SK-N-SH (cell line): ENCODE results near the gene PARP11.

ENCODE experiments used
- CTCF ChIP-seq: fragments of 200-600 bp; sonication (generic); IDR thresholded peaks from 2 replicates; pipeline ENCODE4 v1.6.1; 2017; ENCODE audit warnings: antibody characterized with exemption, mild to moderate bottlenecking, moderate library complexity
- EP300 ChIP-seq, 2 experiments: IDR thresholded peaks; 2 replicates each; pipeline versions ENCODE4 v1.4.0 to v1.6.1; 2012; ENCODE audit warnings: borderline replicate concordance in 1 of 2, low read depth in 1 of 2, low read length in 1 of 2
- EZH2phosphoT487 ChIP-seq: fragments of 200-600 bp; sonication (generic); IDR thresholded peaks from 2 replicates; pipeline ENCODE4 v1.6.1; 2017; ENCODE audit warnings: low read depth, mixed run types, mild to moderate bottlenecking, antibody characterized with exemption, moderate library complexity, borderline replicate concordance
- NFIC ChIP-seq: IDR thresholded peaks from 2 replicates; pipeline ENCODE4 v1.4.0; 2012; ENCODE audit warnings: borderline replicate concordance
- NRF1 ChIP-seq: IDR thresholded peaks from 2 replicates; pipeline ENCODE4 v1.6.1; 2012; ENCODE audit warnings: low read depth, mild to moderate bottlenecking, low read length
- POLR2AphosphoS5 ChIP-seq: IDR thresholded peaks from 2 replicates; pipeline ENCODE4 v1.6.1; 2012; ENCODE audit warnings: low read depth, low read length
- RAD21 ChIP-seq: IDR thresholded peaks from 2 replicates; pipeline ENCODE4 v1.6.1; 2012; ENCODE audit warnings: mild to moderate bottlenecking, low read length
- REST ChIP-seq: IDR thresholded peaks from 2 replicates; pipeline ENCODE4 v1.6.1; 2012; ENCODE audit warnings: mild to moderate bottlenecking, low read depth, low read length, moderate library complexity
- RFX5 ChIP-seq: IDR thresholded peaks from 2 replicates; pipeline ENCODE4 v1.6.1; 2012; ENCODE audit warnings: mild to moderate bottlenecking, improper control_type of control experiment, low read length
- SIN3A ChIP-seq: IDR thresholded peaks from 2 replicates; pipeline ENCODE4 v1.6.1; 2012; ENCODE audit warnings: low read depth, mild to moderate bottlenecking, low read length, moderate library complexity, borderline replicate concordance
- TCF12 ChIP-seq: IDR thresholded peaks from 2 replicates; pipeline ENCODE4 v1.4.0; 2012
- USF2 ChIP-seq: fragments of 150-350 bp; IDR thresholded peaks from 2 replicates; pipeline ENCODE4 v1.6.1; 2017; ENCODE audit warnings: antibody characterized with exemption, low read length, low read depth, borderline replicate concordance
- YY1 ChIP-seq: IDR thresholded peaks from 2 replicates; pipeline ENCODE4 v1.4.0; 2012; ENCODE audit warnings: low read depth, mild to moderate bottlenecking
- ZBTB33 ChIP-seq: IDR thresholded peaks from 2 replicates; pipeline ENCODE4 v1.4.0; 2012; ENCODE audit warnings: low read depth, borderline replicate concordance

GRCh38 chr12:3827301-3828000, 45.7 kb downstream of the PARP11 start:
- no peak for TF ChIP-seq POLR2AphosphoS5
- no peak for TF ChIP-seq CTCF
- no peak for TF ChIP-seq RAD21
- no peak for TF ChIP-seq SIN3A
- no peak for TF ChIP-seq YY1
- TF ChIP-seq REST, result no peak
- TF ChIP-seq EP300 (IDR thresholded peaks at IDR 0.05; ENCODE audit: borderline replicate concordance in 1 of 2, low read depth in 1 of 2, low read length in 1 of 2), result no peak
- no peak for TF ChIP-seq ZBTB33
- TF ChIP-seq TCF12, result no peak
- no peak for TF ChIP-seq RFX5
- no peak for TF ChIP-seq USF2
- TF ChIP-seq EZH2phosphoT487, result no peak
- TF ChIP-seq NRF1, result no peak
- TF ChIP-seq NFIC, result no peak
